UCSD-AML1 (cell line): ENCODE measurements around the gene ACAA2.

Source experiments
- DNase-seq: peaks from one replicate; lab custom pipeline; 2025; ENCODE audit not compliant: unreplicated experiment; lab: John Stamatoyannopoulos, UW

The ACAA2 gene

DNA sequence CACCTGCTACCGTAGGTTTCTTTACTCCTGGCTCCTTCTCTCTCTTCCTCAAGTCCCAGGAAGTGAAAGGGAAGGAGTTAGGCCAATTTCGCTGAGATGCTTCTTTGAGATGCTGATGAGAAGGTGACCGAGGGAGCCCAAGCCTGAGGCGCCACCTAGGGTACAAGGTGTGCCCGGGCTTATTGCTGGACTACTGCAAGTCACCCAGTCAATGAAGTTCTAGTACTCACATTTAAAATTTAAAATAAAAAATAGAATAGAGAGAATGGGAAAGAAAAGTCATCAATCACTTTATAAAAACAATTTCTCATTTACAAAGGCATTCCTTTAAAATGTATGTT lies 45.3 kb downstream of the ACAA2 start:
- peak; percentile 18 for DNase-seq

DNA sequence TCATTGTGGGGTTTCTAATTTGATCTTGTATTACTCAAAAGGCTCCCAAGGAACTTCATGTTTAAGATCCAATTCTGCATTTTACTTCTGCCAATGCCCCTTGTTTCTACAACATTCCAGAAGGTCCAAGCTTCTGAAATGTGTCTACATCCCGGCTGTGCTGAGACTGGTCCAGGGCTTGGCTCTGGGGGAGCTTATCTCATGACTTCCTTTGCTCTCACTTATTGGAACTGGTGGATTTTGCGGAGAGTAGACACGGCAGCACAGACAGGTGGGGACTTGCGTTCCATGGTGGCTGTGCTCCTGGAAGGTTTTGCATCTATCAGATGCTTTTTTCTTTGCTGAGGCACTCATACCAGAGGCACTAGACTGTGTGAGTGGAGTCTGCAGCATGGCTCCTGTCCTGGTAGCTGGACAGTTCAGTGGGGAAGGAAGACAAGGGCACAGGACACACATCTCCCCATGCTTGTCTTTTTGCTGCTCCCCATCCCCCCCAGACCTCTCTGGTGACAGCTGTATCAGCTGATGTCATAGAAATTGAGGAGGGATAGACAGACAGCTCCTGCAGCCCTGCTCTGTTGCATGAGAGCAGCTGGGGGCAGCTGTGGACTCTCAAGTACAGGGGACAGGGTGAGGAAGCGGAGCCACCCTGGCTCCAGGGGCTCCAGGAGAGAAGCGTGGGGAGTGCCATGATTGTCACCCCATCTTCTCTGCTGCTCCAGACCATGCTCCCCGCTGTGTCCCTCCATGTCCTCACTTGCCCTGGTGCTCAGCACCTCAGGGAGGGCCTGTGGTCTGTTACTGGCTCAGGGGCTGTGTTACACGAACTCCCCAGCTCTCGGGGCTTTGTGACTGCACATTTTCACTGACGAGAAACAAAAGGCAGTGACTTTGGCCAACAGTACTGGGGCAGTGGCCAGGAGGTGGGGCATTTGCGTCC lies 46.0 kb downstream of the ACAA2 start:
- DNase-seq: no peak

DNA sequence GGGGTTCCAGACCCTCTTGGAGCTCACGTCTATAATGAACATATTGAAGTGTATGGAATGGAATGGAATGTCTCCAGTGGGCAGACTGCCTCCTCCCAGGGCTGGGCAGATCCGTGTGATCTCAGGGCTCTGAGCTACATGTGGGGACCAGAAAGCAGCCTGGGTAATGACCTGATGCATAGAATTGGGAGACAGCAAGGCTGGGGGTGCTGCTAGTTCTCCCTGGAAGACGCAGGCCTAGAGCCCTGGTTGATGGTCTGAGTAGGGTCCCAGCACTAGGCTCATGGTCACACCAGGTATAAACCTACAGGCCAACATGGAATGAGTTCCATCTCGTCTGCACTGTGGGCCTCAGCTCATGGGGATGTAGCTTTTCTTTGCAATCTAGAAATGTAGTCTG lies 46.7 kb downstream of the ACAA2 start:
- no peak for DNase-seq

DNA sequence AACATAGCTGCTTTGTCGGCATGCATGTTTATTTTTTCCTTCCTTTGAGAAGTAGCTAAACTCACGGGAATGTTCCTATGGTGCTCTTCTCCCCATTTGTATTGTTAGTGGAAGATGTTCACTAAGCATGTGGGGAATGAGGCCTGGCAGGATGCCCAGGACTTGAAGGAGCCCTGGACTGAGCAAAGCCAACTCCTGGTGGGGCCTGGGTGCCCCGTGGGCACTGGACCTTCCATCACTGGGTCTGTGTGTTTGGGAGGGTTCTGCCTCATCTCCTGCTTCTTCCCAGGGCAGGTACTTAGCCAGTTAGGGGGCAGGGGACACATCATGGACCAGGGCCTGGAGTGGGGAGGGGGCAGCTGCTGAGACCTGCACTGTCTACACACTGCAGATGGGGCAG lies 49.3 kb downstream of the ACAA2 start:
- DNase-seq: no peak

DNA sequence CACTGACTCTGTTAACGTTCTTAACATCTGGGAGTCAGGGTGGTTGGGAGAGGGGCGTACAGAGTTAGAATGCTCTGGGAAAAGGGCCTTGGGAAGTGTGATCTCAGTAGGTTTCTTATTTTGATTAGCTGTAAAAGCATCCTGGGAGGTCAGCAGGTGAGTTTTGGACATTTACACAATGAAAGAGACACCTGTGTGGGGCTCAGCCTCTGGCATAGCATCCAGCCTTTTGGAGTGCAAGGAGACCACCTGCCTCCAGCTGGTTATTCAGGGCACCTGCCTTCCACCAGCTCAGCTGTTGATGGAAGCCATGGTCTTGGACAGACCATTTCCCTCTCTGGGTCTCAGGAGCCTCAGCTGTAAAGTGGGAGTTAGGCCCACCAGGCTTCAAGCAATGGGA lies 49.7 kb downstream of the ACAA2 start:
- no peak for DNase-seq

DNA sequence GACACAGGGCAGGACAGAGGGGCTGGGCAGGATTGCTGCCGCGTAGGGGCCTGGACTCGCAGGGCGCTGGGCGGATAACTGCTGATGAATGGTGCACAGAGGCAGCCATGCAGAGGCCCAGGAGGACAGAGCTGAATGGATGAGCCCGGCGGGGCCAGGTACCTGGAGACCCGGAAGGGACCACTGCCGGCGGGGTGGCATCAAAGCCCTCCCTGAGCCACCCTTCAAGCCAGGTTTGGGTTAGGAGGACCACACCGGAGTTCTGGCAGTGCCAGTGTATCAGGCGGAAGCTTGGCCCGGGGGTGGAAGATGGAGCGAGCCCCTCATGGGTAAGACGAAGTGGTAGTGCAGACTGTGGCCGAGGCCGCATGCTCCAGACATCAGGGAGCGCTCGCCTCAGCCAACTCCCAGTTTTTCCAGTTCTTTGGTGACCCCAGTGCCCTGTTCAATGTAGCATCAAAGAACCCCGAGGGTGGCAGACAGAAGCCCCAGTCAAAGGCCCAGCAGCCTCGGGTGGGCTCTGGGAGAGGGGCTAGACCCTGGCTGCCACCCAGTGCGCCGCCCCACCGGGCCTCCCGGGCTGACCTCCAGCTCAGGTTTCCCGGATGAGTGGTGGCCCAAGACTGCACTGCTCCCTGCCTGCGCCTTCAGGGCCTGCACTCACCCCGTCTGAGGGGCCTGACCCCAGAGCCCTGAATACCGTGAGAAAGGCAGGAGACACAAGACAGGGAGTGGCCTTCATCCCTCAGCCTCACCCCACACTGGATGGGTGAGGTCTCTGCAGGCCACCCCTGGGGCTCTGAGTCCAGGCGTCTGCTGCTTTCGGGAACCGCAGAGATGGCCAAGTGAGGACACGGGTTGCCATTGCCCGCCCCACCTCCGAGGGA lies 50.9 kb downstream of the ACAA2 start:
- DNase-seq: no peak

DNA sequence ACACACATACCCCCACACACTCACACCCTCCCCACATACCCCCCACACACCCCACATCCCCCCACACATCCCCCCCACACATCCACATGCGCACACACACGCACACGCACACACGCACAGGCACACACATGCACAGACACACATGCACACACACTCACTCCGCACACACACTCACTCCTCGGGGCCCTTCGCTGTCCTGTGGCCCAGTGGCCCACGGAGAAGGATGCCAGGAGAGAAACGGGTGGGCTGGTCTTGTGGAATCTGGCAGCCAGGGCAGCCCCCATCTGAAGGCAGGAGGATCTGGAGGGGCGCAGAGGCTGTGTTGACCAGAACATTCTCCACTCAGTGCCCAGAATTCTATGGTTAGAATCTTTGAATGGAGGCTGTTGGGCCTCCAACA lies 51.6 kb downstream of the ACAA2 start:
- no peak for DNase-seq

DNA sequence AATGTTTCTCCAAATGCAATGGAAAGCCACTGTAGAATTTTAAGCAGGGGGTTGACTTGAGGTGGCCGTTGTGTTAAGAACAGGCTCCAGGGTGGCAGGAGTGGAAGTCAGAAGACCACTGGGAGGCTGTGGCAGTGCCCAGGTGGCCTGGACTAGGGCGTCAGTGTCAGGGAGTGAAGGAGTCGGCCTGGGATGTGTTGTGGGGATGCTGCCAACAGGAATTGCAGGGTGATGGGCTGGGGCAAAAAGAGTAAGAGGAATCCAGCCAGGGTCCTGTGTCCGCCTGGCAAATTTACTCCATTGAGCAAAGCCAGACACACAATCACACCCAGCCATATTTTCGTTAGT lies 55.1 kb downstream of the ACAA2 start:
- DNase-seq: no peak

DNA sequence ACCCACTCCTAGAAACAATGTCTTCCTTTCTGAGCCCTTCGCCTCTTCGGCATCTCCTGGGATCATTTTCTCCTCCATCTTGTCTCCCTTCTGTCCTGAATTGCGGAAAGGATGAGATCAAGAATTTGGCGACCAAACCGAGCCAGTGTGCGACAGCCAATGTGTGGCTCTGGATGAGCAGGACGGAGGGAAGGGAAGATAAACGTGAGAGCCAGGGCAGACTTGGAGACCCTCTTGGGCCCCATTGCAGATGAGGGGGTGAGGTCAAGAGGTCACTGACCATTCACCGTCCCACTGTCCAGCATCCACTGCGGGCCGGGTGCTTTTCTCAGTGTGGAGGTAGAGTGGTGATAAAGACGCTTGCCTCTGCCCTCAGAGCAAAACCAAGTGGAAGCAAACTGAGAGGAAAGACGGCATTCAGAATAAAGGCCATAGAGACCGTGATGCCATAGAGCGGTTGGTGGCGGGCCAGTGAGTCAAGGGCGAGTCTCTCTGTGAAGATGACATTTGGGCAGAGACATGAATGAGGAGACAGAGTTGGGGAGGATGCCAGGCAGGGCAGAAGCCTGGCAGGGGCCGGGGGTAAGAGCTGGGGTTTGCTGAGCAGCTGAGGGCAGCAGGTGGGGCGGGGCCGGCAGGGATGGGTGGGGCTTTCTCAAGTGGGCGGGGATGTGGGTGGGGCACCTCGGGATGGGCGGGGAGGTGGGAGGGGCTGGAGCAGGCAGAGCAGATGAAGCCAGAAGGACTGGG lies 55.6 kb downstream of the ACAA2 start:
- DNase-seq: no peak

DNA sequence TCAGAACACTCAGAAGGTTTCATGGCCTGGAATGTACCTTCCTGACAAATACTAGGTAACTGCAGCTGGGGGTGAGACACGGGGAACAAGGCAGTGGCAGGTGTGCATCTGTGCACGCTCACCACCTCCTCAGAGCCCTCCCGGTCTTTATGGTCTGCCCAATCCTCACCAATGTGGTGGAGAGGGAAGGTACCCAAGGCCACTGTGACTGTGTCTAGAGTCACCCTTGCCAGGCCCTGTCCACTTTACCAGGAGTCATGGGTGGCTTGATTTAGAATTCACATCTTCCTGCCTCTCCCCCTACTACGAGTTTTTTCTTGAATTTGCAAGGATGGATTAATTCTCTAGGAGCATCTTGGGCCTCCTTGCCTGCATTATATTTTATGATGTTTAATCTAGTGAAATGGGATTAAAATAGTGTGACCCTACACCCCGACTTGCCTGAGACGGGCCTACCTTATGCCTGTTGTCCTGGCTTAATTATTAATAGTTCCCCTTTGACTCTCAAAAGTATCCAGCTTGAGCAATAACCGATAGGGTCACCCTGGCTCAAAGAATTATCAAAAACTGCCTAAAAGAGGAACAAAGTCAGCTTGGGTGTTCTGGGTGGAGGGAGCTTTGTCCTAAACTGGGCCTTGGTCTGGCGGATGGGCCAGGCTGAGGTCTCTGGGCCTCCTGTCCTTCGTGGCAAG lies 56.5 kb downstream of the ACAA2 start:
- DNase-seq: no peak

DNA sequence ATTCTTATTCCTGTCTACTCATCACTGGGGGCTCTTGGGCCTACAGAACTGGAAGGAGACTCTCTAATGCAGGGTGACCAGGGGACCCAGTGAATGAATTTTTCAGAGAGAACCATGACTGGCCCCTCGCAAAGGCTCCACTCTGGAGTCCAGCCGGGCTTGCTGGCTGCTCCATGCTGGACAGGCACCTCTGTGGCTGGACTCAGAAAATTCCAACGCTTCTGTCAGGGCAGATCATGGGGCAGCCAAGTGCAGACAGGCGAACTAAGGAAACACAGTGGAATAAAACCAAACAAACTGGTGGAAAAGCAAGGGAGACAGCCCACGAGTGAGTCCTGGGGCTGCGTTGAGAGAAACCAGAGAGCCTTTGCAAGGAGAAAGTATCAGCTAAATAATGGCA lies 57.2 kb downstream of the ACAA2 start:
- no peak for DNase-seq

DNA sequence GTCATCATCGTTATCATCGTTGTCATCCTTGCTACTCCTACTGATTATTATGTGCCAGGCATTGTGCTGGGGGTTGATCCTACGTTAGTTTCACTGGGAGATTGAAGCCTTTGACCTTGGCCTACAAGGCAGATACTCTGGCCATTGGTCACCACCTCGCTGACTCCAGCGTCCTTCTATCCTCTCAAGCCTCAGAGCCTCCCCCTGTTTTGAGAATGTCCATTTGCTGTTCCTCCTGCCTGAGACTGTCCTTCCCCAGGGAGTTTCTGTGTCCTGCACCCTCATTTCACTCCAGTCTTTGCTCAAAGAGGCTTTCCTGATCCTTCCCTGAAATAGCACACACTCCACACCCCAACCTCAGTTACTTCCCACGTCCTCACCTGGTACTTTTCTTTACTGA lies 57.8 kb downstream of the ACAA2 start:
- DNase-seq: no peak

DNA sequence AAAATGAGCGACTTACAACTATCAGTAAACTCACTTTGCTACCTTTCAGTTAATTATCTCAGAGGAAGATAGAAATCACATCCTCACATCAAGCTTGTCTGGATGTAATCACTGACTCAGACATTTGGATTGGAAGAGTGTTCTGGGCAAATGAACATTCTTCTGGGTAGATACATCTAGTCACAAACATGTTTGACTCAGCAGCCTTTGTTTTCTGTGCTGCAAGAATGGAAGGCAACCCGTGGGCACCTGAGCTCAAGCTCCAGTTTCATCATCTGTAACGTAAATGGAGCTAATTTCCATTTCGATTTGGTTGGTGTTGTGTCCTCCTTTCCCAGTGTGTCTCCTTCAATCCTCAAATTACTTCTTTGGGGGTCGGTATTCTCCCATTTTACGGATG lies 58.5 kb downstream of the ACAA2 start:
- DNase-seq: no peak

DNA sequence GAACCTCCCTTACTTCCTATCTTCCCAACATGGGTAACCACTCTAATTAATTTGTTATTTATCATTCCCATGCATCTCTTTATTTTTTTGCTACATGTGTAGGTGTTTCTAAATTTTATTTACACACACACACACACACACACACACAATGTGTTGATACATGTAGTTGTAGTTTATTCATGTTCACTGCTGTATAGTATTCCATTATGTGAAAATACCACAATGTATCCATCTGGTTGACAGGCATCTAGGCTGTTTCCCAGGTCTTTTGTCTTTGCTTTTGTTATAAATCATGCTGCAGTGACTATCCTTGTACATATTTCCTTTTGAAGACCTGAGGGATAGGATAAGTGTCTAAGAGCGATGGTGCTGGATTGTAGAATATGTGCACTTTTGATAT lies 59.7 kb downstream of the ACAA2 start:
- DNase-seq: no peak

DNA sequence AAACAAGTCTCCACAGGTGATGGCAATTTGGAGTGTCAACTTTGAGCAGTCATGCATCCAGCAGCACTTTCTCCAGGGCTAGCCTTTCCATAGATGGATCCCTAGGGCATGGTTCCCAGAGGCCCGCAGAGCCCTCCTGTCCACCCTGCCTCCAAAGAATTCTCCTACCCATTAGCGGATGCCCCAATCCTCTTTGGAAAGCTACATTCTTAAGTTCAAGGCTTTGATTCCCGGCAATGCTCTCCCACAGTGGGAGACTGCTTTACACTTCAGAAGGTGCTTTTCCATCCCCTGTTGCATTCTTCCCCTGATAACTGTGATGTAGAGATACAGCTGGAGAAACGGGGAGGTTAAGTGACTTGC lies 61.3 kb downstream of the ACAA2 start:
- no peak for DNase-seq

DNA sequence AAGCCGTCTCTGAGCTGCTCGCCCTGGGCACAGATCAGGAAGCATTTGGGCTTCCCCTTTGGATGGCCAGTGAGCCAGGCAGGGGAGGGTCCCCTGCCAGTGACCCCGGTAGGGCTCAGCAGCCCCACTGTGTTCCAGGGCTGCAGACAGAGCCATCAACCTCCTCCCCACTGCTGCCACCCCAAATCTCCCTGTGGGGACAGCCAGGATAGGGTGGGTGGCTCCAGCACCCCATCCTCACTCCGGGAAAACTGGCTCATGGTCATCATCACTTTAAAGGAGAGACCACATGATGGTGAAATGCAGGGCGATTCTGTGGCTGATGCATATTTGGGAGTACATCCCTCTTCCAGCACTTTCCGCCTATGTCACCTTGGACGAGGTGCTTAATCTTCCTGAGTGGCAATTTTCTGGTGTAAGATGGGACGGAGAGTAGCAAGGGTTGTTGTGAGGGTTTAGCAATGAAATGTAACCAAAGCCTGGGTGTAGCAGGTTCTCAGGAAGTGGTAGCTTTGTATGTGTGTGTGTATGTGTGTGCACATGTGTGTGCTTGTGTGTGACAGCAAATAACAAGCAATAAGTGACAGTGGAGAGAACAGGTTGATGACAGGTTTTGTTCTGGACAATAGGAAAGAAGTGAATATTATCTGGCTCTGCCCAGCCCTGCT lies 61.8 kb downstream of the ACAA2 start:
- DNase-seq: no peak

DNA sequence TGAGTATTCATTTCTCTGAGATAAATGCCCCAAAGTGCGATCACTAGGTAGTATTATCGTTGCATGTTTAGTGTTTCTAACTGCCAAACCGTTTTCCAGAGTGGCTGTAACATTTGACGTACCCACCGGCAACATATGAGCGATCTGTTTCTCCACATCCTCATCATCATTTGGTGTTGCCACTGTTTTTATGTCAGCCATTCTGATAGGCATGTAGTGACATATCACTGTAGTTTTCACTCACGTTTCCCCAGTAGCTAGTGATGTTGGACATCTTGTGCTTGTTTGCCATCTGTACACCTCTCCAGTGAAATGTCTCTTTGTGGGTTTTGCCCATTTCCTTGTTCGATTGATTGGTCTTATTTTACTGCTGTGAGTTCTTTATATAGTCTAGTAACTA lies 63.8 kb downstream of the ACAA2 start:
- DNase-seq: no peak

DNA sequence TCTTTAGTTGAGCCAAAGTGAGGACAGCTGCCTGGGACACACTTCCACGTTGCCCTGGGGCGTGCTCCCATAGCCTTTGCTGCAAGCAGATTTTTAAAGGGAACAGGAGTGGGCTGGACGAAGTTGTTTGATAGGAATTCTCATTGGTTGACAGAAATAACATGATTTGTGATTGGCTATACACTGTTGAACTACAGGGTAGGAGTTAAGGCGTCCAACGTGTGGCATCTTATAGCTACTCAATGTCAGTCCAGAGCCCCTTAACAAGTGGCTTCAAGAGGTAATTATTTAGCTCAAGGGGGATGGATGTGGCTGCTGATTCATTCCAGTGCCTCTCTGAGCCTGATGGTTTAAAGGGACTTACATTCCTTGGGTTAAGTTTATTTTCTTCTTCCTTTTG lies 65.5 kb downstream of the ACAA2 start:
- DNase-seq: no peak

DNA sequence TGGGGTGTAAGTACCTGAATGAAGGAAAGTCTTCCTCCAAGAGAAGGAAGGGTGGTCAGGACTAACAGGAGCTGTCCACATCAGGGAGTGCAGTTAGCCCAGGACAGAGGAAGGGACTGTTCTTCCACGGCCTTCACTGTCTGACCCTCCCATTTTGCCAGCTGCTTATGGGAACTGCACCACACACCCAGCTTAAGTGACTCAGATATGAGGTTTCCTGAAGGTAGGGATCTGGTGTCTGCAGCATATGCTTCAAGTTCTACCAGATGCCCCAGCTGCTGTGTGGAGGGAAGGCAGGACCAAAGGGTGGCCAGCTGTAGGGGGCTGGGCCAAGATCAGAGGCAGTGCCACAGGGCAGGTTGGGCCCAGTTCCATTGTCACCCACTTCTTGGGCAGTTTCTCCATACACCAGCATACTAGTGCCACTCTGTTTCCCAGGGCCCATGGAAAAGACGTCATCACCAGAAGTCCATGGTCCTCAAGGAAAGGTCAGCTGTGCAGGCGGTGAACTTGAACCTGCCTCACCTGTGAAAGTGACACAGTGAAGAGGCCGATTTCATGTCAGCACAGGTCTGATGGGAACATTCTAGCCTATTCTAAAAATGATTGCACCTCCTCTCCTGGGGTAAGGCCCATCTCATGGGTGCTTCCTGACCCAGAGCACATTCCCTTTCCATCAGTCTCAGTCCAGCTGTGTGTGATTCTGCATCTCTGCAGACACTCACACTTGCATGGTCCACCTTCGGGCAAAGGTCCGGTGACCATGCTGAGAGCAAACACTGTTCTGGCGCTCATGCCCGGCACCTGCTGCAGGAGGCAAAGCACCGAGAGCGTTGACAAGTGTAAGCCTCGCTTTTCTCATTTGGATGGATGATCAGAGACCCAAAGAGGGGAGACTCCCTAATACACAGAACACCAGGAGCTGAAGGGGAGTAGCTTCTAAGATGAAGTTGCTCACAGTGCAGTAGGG lies 68.0 kb downstream of the ACAA2 start:
- DNase-seq: no peak
